OCI-LY3 (cell line): ENCODE measurements around the gene ZNF607.

Experiments used
- EZH2phosphoT487 ChIP-seq: fragments of 200-600 bp; shearing (Covaris generic); IDR thresholded peaks from 2 replicates; pipeline ENCODE4 v1.6.1; 2018; ENCODE audit warnings: antibody characterized with exemption, mixed run types, low read depth
- TF ChIP-seq, protein P1 (sequence below): fragments of 200-600, 300-600 bp; sonication (generic); IDR thresholded peaks from 2 replicates; pipeline ENCODE4 v1.5.1; 2014; ENCODE audit warnings: antibody characterized with exemption, low read length, low read depth

DNA sequence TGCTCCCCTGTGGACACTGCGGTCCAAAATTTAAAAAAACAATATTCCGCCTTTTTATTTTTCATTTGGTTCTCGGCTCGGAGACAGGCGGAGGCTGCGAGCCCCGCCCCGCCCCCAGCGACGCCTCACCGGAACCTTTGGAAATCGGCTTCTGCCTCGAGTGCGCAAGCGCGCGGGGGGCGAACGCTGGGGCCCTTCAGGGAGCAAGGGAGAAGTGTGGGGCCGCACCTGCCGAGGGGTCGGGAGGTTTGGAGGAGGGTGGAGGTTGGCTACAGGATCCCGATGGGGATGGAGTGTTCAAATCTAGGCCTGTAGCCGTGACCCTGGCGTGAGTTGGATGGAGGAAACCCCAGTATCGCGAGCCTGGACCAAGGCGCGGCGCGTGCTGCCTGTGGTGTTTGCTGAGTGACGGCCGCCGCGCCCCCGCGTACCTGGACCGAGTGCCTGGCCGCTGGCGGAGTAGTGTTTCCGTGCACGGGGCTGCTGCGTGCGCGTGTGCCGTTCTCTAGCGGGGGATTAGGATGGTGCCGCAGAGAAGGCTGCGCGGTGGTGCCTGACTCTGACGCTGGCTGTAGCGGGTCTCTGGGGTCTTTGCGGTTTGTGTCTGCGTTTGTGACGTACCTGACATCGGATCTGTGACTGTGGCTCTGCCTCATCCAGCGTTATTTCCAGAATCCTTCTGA is 63.7 kb downstream of the ZNF607 start:
- TF ChIP-seq, protein P1, sequence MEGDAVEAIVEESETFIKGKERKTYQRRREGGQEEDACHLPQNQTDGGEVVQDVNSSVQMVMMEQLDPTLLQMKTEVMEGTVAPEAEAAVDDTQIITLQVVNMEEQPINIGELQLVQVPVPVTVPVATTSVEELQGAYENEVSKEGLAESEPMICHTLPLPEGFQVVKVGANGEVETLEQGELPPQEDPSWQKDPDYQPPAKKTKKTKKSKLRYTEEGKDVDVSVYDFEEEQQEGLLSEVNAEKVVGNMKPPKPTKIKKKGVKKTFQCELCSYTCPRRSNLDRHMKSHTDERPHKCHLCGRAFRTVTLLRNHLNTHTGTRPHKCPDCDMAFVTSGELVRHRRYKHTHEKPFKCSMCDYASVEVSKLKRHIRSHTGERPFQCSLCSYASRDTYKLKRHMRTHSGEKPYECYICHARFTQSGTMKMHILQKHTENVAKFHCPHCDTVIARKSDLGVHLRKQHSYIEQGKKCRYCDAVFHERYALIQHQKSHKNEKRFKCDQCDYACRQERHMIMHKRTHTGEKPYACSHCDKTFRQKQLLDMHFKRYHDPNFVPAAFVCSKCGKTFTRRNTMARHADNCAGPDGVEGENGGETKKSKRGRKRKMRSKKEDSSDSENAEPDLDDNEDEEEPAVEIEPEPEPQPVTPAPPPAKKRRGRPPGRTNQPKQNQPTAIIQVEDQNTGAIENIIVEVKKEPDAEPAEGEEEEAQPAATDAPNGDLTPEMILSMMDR: no peak
- no peak for TF ChIP-seq EZH2phosphoT487
